Measurements from ENCODE around the gene FCRL6.

FCRL6 gene

GRCh38 chr1:159838715-159839114 lies 36.6 kb downstream of the FCRL6 start:
- Histone ChIP-seq H3K27me3 (ENCODE audit: low read length) (no peaks in the 10 kb centered on the region), H3K9me3 (ENCODE audit: insufficient read depth, low read length) (no peaks in the 10 kb centered on the region), H3K9me2 (replicated peaks; ENCODE audit: insufficient read depth, low read length) (no peaks in the 10 kb centered on the region), H3K79me2 (ENCODE audit: insufficient read depth, low read length) (no peaks in the 10 kb centered on the region), H2AFZ (ENCODE audit: low read depth, low read length, severe bottlenecking) (no peak overlapping the region), H3K4me2 (ENCODE audit: low read depth, low read length, poor library complexity, severe bottlenecking) (no peak overlapping the region), H3F3A (ENCODE audit: insufficient read depth) (no peaks in the 10 kb centered on the region), H3K36me3 (ENCODE audit: low read length) (no peaks in the 10 kb centered on the region), H4K20me1 (ENCODE audit: low read depth, low read length) (no peaks in the 10 kb centered on the region), H3K9ac (ENCODE audit: low read length) (no peak overlapping the region), H3K27ac (ENCODE audit: low read depth, low read length) (no peak overlapping the region), H3K4me3 (ENCODE audit: insufficient read depth, low read length, poor library complexity, severe bottlenecking) (no peak overlapping the region)
- TF ChIP-seq EZH2phosphoT487 (conservative IDR thresholded peaks at IDR 0.05; ENCODE audit: low read length) (no peak), CTCF (IDR thresholded peaks at IDR 0.05; ENCODE audit: insufficient read depth, low read length, poor library complexity, severe bottlenecking) (no peak)

- H3K79me2 ChIP-seq (ENCODE audit: insufficient read depth, low read length), result no peaks in the 10 kb centered on the region
- H4K20me1 ChIP-seq (ENCODE audit: low read depth, low read length), result no peaks in the 10 kb centered on the region
- H3K36me3 ChIP-seq (ENCODE audit: low read length), result no peaks in the 10 kb centered on the region
- H2AFZ ChIP-seq (ENCODE audit: low read depth, low read length, severe bottlenecking), result no peak overlapping the region
- no peak overlapping the region for H3K4me2 ChIP-seq (ENCODE audit: low read depth, low read length, poor library complexity, severe bottlenecking)
- H3F3A ChIP-seq (ENCODE audit: insufficient read depth), result no peaks in the 10 kb centered on the region
- no peak for TF ChIP-seq CTCF (IDR thresholded peaks at IDR 0.05; ENCODE audit: insufficient read depth, low read length, poor library complexity, severe bottlenecking)
- H3K9me3 ChIP-seq (ENCODE audit: insufficient read depth, low read length), result no peaks in the 10 kb centered on the region
- no peak overlapping the region for H3K27ac ChIP-seq (ENCODE audit: low read depth, low read length)
- no peak overlapping the region for H3K9ac ChIP-seq (ENCODE audit: low read length)
- H3K9me2 ChIP-seq (replicated peaks; ENCODE audit: insufficient read depth, low read length), result no peaks in the 10 kb centered on the region
- no peaks in the 10 kb centered on the region for H3K27me3 ChIP-seq (ENCODE audit: low read length)
- H3K4me3 ChIP-seq (ENCODE audit: insufficient read depth, low read length, poor library complexity, severe bottlenecking), result no peak overlapping the region
Observed at GRCh38 chr1:159839116-159839849, 37.1 kb downstream of the FCRL6 start.

- H3K9ac ChIP-seq (ENCODE audit: low read length), result no peak overlapping the region
- no peak overlapping the region for H2AFZ ChIP-seq (ENCODE audit: low read depth, low read length, severe bottlenecking)
- TF ChIP-seq EZH2phosphoT487 (conservative IDR thresholded peaks at IDR 0.05; ENCODE audit: low read length), result no peak
- TF ChIP-seq CTCF (IDR thresholded peaks at IDR 0.05; ENCODE audit: insufficient read depth, low read length, poor library complexity, severe bottlenecking), result no peak
- no peaks in the 10 kb centered on the region for H3K27me3 ChIP-seq (ENCODE audit: low read length)
- no peaks in the 10 kb centered on the region for H3K79me2 ChIP-seq (ENCODE audit: insufficient read depth, low read length)
- no peak overlapping the region for H3K4me2 ChIP-seq (ENCODE audit: low read depth, low read length, poor library complexity, severe bottlenecking)
- H3K4me3 ChIP-seq (ENCODE audit: insufficient read depth, low read length, poor library complexity, severe bottlenecking), result no peak overlapping the region
- no peak overlapping the region for H3K27ac ChIP-seq (ENCODE audit: low read depth, low read length)
- no peaks in the 10 kb centered on the region for H3K36me3 ChIP-seq (ENCODE audit: low read length)
- H4K20me1 ChIP-seq (ENCODE audit: low read depth, low read length), result no peaks in the 10 kb centered on the region
- no peaks in the 10 kb centered on the region for H3K9me3 ChIP-seq (ENCODE audit: insufficient read depth, low read length)
- H3K9me2 ChIP-seq (replicated peaks; ENCODE audit: insufficient read depth, low read length), result no peaks in the 10 kb centered on the region
- no peaks in the 10 kb centered on the region for H3F3A ChIP-seq (ENCODE audit: insufficient read depth)
Observed at GRCh38 chr1:159841749-159842148, 39.6 kb downstream of the FCRL6 start.
